Epidermal melanocyte (primary cell): ENCODE measurements around the gene UTP20.
A peak's percentile ranks its signal among the peaks of the same experiment; 100 is the strongest.

Experiments
- DNase-seq: peaks from one replicate; pipeline ENCODE4 v3.0.0; 2011; ENCODE audit warnings: low spot score; ENCODE audit not compliant: insufficient read length

UTP20 gene

GRCh38 chr12:101280006-101280505 lies at the start of gene UTP20:
Gene UTP20, plus strand, starts transcription at chr12:101280105. Its CDS starts 178 bp downstream, at chr12:101280283.
- DNase-seq, result peak; percentile 89

- no peak for DNase-seq
Measured at GRCh38 chr12:101230547-101230946, 49.4 kb upstream of the UTP20 start.

- DNase-seq, result no peak
Measured at GRCh38 chr12:101231636-101232035, 48.3 kb upstream of the UTP20 start.

GRCh38 chr12:101235686-101236085 lies 44.2 kb upstream of the UTP20 start:
- DNase-seq, result no peak

- no peak for DNase-seq
Measured at GRCh38 chr12:101238306-101238705, 41.6 kb upstream of the UTP20 start.

GRCh38 chr12:101238800-101239329 lies 41.0 kb upstream of the UTP20 start:
- no peak for DNase-seq

- DNase-seq, result no peak
Measured at GRCh38 chr12:101243074-101243473, 36.8 kb upstream of the UTP20 start.

- DNase-seq, result no peak
Measured at GRCh38 chr12:101243616-101244015, 36.3 kb upstream of the UTP20 start.

- no peak for DNase-seq
Measured at GRCh38 chr12:101256266-101256665, 23.6 kb upstream of the UTP20 start.

- no peak for DNase-seq
Measured at GRCh38 chr12:101257357-101257756, 22.5 kb upstream of the UTP20 start.

GRCh38 chr12:101267111-101267510 lies 12.8 kb upstream of the UTP20 start:
- DNase-seq, result no peak

GRCh38 chr12:101276433-101276832 lies 3.5 kb upstream of the UTP20 start:
- DNase-seq, result no peak

GRCh38 chr12:101277443-101277842 lies 2.5 kb upstream of the UTP20 start:
- no peak for DNase-seq

GRCh38 chr12:101287357-101287756 lies 7.5 kb downstream of the UTP20 start:
- DNase-seq, result no peak

GRCh38 chr12:101297661-101298060 lies 17.8 kb downstream of the UTP20 start:
- no peak for DNase-seq

GRCh38 chr12:101298426-101298825 lies 18.5 kb downstream of the UTP20 start:
- DNase-seq, result no peak

GRCh38 chr12:101299346-101299745 lies 19.4 kb downstream of the UTP20 start:
- DNase-seq, result no peak

- no peak for DNase-seq
Measured at GRCh38 chr12:101299931-101300330, 20.0 kb downstream of the UTP20 start.

- DNase-seq, result no peak
Measured at GRCh38 chr12:101302741-101303140, 22.8 kb downstream of the UTP20 start.

GRCh38 chr12:101305226-101305779 lies 25.4 kb downstream of the UTP20 start:
- DNase-seq, result no peak

GRCh38 chr12:101305794-101306193 lies 25.9 kb downstream of the UTP20 start:
- no peak for DNase-seq

GRCh38 chr12:101322480-101322879 lies 42.6 kb downstream of the UTP20 start:
- DNase-seq, result no peak

GRCh38 chr12:101323255-101323654 lies 43.4 kb downstream of the UTP20 start:
- DNase-seq, result no peak
